ENCODE measurements around the gene ABHD12B.

Gene ABHD12B

GRCh38 chr14:50831726-50832168 is 40.1 kb upstream of the ABHD12B start:
- TF ChIP-seq GATA1 (IDR thresholded peaks at IDR 0.05; ENCODE audit: low read depth, low read length) (no peak), POLR2A (IDR thresholded peaks at IDR 0.05; ENCODE audit: low read length) (no peak)
- DNase-seq, result peak in 1 of 2 experiments; percentile 47

DNA sequence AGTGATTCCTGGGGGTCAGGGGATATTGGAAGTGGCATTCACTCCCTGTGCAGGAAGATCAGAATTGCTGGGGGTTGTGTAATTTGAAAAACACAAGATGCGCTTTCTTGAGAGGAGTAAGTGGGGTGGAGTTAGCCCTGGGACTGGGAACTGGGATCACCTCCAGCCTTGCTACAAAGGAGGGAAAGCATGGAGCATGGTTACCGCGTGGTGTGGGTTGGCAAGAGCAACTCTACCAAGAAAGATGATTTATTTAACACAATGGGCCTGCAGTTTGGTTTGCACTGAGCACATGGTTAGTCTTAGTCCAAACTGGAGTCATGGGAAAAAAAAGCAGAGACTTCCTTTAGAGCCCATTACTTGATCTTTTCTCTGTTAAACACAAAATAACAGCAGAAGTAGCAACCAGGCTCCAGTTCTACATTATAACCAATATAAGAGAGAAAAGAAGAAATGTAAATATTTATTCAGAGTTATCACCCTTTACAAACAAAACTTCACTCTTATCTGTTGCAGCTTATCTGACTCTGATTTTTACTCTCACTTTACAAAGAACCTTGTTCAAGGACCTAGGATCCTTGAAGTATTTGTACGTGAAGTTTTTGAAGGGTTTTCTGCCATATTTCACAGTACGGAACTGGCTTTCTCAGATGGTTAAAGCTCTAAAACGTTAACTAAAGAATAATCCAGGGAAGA is 38.8 kb upstream of the ABHD12B start:
- TF ChIP-seq POLR2A (IDR thresholded peaks at IDR 0.05; ENCODE audit: low read length) (no peak), GATA1 (IDR thresholded peaks at IDR 0.05; ENCODE audit: low read depth, low read length) (no peak)
- no peak for DNase-seq

DNA sequence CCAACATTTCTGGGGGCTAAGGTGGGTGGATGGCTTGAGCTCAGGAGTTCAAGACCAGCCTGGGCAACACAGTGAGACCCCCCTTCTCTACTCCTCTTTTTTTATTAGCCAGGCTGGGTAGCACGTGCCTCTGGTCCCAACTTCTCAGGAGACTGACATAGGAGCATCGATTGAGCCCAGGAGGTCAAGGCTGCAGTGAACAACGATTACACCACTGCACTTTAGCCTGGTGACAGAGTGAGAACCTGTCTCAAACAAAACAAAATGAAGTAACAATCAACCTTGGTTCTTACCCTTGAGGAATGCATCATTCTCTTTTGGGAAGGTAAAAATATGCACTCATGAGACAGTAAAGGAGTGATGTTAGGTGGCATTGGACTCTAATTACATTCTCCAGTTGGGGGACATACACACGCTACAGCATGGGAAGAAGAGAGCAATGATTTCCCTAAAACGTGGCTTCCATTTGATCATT is 37.0 kb upstream of the ABHD12B start:
- DNase-seq, result no peak
- no peak for TF ChIP-seq POLR2A (IDR thresholded peaks at IDR 0.05; ENCODE audit: low read length)
- TF ChIP-seq GATA1 (IDR thresholded peaks at IDR 0.05; ENCODE audit: low read depth, low read length), result no peak

DNA sequence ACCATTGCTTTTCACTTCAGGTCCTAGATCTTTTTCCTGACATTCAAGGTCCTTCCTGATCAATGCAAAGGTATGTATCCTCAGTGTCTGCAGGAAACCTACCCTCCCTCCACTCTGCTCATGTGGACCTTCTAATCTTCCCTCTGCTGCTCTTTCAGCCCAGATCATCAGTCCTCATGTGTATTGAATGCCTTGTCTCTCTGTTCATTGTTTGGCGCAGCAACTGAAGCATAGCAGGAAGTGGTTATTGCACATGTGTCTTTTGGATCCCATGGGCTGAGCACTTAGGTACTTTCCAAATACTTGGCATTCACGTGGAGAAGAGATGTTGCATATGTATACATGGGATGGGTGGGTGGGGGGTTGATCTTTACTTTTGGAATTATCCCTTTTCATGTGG is 36.6 kb upstream of the ABHD12B start:
- no peak for DNase-seq
- no peak for TF ChIP-seq GATA1 (IDR thresholded peaks at IDR 0.05; ENCODE audit: low read depth, low read length)
- TF ChIP-seq POLR2A (IDR thresholded peaks at IDR 0.05; ENCODE audit: low read length), result no peak

- no peak for TF ChIP-seq POLR2A (IDR thresholded peaks at IDR 0.05; ENCODE audit: low read length)
- TF ChIP-seq GATA1 (IDR thresholded peaks at IDR 0.05; ENCODE audit: low read depth, low read length), result no peak
- no peak for DNase-seq
Observed at GRCh38 chr14:50836515-50836914, 35.3 kb upstream of the ABHD12B start.

GRCh38 chr14:50837271-50837670 is 34.6 kb upstream of the ABHD12B start:
- no peak for DNase-seq
- TF ChIP-seq POLR2A (IDR thresholded peaks at IDR 0.05; ENCODE audit: low read length) (no peak), GATA1 (IDR thresholded peaks at IDR 0.05; ENCODE audit: low read depth, low read length) (no peak)

- no peak for TF ChIP-seq POLR2A (IDR thresholded peaks at IDR 0.05; ENCODE audit: low read length)
- no peak for TF ChIP-seq GATA1 (IDR thresholded peaks at IDR 0.05; ENCODE audit: low read depth, low read length)
- DNase-seq, result no peak
Observed at GRCh38 chr14:50837850-50838470, 33.9 kb upstream of the ABHD12B start.

- TF ChIP-seq POLR2A (IDR thresholded peaks at IDR 0.05; ENCODE audit: low read length), result no peak
- no peak for TF ChIP-seq GATA1 (IDR thresholded peaks at IDR 0.05; ENCODE audit: low read depth, low read length)
- DNase-seq, result no peak
Observed at GRCh38 chr14:50839048-50839447, 32.8 kb upstream of the ABHD12B start.

DNA sequence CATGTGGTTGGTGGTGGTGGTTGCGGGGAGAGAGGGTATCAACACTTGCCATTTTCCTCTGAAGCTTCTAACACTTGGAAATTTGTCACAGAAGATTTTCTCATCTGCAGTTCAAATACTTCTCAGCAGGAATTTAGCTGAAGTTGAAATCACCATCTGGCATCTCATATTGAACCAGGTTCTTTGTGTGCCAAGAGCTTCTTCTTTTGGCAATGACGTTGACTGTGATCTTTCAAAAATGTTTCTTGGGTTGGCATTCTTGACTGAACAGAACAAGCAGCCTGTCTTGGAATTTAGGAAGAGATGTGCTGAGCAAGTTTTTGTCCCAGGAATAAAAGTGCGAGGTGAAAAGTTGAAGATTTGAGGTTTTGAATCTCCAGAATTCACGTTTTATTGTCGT is 32.2 kb upstream of the ABHD12B start:
- DNase-seq, result no peak
- no peak for TF ChIP-seq POLR2A (IDR thresholded peaks at IDR 0.05; ENCODE audit: low read length)
- no peak for TF ChIP-seq GATA1 (IDR thresholded peaks at IDR 0.05; ENCODE audit: low read depth, low read length)

- no peak for DNase-seq
Observed at GRCh38 chr14:50844391-50844790, 27.5 kb upstream of the ABHD12B start.

DNA sequence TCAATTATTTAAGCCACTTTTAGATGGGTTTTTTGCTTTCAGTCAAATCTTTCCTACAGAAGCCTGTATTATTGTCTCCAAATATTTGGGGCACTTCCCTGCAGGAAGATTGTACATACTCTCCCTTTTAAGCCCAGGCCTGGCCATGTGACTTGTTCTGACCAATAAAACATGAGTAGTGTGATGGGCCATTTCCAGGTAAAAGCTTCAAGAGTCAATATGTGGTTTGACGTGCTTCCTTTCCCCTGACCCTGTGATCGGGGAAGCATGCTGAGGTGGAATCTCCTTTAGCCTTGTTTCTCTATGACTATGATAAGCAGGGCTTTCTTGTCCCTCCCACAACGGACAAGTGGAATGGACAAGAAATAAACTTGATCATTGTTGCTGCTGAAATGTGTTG is 26.7 kb upstream of the ABHD12B start:
- DNase-seq, result no peak
- TF ChIP-seq GATA1 (IDR thresholded peaks at IDR 0.05; ENCODE audit: low read depth, low read length) (no peak), POLR2A (IDR thresholded peaks at IDR 0.05; ENCODE audit: low read length) (no peak)

More at GRCh38 chr14:50844391-50844790, 27.5 kb upstream of the ABHD12B start:
- TF ChIP-seq POLR2A (IDR thresholded peaks at IDR 0.05; ENCODE audit: low read length), result no peak
- no peak for TF ChIP-seq GATA1 (IDR thresholded peaks at IDR 0.05; ENCODE audit: low read depth, low read length)

DNA sequence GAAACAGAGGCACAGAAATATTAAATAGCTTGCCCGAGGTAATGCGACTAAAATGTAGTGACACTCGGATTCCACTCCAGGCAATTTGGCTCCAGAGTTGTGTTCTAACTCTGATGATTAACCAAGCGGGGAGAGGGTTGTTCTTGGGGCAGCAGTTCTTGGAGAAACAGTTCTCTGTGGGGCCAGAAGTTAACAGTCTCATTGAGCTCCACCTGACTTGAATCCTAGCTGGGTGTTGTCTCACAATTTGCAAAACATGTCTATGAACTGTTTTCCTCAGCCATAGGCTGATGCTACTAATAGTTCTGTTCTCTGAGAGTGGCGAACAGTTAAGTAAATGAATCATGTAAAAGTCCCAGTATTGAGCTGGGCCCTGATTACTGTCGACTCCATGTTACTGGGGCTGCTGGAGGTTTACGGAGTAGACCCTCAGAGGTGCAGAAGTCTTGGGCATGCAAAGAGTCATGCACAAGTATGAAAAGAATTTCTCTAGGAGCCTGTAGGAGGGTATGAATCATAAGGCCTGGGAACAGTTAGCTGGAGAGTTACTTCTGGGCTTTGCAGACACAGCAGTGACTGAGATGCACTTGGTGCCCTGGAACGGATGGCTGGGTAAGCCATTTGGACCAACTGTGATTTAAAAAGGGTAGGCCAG is 25.5 kb upstream of the ABHD12B start:
- DNase-seq, result no peak
- TF ChIP-seq GATA1 (IDR thresholded peaks at IDR 0.05; ENCODE audit: low read depth, low read length) (no peak), POLR2A (IDR thresholded peaks at IDR 0.05; ENCODE audit: low read length) (no peak)

DNA sequence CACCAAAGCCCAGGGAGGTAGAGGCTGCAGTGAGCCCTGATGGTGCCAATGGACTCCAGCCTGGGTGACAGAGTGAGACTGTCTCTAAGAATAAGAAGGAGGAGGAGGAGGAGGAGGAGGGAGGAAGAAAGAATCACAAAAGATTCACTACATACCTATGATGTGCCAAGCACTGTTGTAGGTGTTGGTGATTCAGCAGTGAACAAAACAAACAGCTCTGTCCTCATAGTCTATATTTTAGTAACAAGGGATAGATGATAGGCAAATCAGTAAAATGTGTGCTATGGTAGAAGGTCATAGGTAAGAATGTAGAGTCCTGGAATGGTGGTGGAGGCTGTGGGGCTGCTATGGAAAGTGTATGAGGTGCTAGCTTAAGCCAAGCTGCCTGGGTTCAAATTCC is 18.0 kb upstream of the ABHD12B start:
- no peak for DNase-seq
- TF ChIP-seq POLR2A (IDR thresholded peaks at IDR 0.05; ENCODE audit: low read length) (no peak), GATA1 (IDR thresholded peaks at IDR 0.05; ENCODE audit: low read depth, low read length) (no peak)

DNA sequence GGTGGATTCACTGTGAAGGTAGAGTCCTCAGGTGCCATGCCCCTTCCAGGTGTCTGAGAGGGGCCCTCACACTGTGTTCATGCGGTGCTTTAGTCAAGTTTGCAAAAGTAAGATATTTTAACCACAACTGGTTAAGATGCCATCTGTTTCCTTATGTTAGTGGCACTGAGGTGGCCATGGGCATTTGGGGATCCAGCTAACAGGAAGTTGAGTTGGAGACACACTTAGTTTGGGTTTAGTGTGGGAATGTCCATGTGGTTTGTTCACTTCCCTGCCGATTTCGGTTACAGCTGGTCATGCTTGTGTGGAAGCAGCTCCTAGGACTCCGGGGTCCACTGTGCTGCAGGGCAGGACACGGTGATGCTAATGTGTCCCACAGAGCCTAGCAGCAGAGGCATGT is 17.3 kb upstream of the ABHD12B start:
- TF ChIP-seq GATA1 (IDR thresholded peaks at IDR 0.05; ENCODE audit: low read depth, low read length), result no peak
- no peak for TF ChIP-seq POLR2A (IDR thresholded peaks at IDR 0.05; ENCODE audit: low read length)
- no peak for DNase-seq
